IPS-NIHi7 (cell line): Measurements from ENCODE around the gene CEP164.
"Not testable (repeated sequence)": the region's sequence is repeated elsewhere in the genome, so short reads cannot be mapped to it uniquely, and the experiment has no call there.

Experiments used
- DNase-seq: peaks from one replicate; pipeline ENCODE4 v3.0.0; 2012; ENCODE audit warnings: mixed read lengths; ENCODE audit errors: extremely low spot score

The CEP164 gene

DNA sequence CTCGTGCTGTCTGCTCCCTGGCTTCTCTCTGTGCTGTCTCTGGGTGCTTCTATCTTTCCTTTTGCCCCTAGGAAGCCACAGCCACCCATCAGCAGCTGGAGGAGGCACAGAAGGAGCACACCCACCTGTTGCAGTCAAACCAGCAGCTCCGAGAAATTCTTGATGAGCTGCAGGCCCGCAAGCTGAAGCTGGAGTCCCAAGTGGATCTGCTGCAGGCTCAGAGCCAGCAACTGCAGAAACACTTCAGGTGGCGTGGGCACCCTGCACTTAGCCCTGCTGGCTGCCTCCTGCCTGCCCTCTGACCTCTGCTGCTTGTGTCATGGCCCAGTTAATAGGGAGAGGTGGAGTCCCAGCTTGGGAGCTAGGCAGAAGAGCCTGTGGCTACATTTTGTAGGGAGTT, 67.8 kb downstream of the CEP164 start:
- DNase-seq, result no peak

DNA sequence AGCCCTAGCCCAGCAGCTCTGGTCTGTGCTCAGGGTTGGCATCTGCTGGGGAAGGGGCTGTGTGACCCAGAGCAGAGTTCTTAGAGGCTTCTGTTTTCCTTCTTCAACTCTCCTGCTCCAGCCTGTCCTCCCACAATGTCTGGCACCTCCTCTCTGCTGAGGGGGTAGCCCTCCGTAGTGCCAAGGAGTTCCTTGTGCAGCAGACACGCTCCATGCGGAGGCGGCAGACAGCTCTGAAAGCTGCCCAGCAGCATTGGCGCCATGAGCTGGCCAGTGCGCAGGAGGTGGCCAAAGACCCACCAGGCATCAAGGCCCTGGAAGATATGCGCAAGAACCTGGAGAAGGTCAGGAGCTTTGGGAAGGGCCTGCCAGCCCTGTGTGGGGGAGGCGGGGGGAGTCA, 69.3 kb downstream of the CEP164 start:
- DNase-seq, result no peak

DNA sequence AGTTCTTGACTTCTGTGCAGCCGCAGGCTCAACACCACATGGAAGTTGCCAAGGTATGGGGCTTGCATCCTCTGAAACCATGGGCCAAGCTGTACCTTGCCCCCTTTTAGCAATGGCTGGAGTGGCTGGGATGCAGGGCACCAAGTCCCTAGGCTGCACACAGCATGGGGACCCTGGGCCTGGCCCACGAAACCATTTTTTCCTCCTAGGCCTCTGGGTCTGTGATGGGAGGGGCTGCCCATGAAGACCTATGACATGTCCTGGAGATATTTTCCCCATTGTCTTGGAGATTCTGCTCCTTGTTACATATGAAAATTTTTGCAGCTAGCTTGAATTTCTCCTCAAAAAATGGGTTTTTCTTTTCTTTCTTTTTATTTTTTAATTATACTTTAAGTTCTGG, 71.0 kb downstream of the CEP164 start:
- not testable (repeated sequence) for DNase-seq

DNA sequence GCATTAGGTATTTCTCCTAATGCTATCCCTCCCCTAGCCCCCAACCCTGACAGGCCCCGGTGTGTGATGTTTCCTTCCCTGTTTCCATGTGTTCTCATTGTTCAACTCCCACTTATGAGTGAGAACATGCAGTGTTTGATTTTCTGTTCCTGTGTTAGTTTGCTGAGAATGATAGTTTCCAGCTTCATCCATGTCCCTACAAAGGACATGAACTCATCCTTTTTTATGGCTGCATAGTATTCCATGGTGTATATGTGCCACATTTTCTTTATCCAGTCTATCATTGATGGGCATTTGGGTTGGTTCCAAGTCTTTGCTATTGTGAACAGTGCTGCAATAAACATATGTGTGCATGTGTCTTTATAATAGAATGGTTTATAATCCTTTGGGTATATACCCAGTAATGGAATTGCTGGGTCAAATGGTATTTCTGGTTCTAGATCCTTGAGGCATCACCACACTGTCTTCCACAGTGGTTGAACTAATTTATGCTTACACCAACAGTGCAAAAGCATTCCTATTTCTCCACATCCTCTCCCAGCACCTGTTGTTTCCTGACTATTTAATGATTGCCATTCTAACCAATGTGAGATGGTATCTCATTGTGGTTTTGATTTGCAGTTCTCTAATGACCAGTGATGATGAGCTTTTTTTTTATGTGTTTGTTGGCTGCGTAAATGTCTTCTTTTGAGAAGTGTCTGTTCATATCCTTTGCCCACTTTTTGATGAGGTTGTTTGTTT, 71.6 kb downstream of the CEP164 start:
- not testable (repeated sequence) for DNase-seq

DNA sequence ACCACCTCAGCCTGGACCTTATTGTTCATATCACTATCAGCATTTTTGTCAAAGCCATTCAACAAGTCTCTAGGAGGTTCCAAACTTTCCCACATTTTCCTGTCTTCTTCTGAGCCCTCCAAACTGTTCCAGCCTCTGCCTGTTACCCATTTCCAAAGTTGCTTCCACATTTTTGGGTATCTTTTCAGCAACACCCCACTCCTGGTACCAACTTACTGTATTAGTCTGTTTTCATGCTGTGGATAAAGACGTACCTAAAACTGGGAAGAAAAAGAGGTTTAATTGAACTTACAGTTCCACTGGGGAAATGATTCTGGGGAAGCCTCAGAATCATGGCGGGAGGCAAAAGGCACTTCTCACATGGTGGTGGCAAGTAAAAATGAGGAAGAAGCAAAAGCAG, 78.2 kb downstream of the CEP164 start:
- not testable (repeated sequence) for DNase-seq

DNA sequence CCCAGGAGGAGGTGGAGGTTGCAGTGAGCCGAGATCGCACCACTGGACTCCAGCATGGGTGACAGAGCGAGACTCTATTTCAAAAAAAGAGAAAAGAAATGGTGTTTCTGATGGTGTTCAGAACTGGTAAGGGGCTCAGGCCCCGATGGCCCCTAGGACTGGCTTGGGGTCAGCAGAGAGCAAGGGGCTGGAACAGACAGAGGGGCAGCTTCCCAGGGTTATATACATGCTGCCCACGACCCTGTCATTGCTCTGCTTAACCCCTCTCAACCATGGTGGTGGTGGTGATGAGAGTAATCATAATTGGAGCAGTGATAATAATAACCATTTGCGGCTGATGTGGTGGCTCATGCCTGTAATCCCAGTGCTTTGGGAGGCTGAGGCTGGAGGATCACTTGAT, 79.4 kb downstream of the CEP164 start:
- DNase-seq, result no peak

DNA sequence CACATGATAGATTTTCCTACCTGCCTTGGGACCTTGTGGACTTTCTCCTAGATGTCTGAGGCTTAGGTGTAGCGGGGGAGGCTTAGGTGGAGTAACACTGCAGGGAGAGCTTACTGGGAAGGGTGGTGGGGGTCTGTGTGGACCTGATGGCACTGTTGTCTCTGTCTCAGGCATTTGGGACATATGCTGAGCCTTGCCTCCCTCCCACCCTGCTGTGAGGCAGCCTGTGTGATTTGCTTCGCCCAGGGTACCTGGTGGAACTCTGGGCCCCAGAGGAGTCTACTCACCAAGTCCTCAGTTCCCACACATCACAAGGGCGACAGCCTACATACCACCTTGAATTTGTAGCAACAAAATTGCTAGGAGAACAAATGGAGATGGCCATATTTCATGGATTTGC, 80.7 kb downstream of the CEP164 start:
- DNase-seq, result no peak

DNA sequence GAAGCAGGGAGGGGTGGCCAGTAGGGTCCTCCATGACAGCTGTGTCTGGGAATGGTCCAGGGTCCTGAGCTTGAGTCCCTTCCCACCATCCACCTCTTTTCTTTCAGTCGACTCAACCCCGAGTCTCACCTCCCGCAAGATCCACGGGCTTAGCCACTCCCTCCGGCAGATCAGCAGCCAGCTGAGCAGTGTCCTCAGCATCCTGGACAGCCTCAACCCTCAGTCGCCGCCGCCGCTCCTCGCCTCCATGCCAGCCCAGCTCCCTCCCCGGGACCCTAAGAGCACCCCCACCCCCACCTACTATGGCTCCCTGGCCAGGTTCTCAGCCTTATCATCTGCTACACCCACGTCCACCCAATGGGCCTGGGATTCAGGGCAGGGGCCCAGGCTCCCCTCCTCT, 81.9 kb downstream of the CEP164 start:
- no peak for DNase-seq

DNA sequence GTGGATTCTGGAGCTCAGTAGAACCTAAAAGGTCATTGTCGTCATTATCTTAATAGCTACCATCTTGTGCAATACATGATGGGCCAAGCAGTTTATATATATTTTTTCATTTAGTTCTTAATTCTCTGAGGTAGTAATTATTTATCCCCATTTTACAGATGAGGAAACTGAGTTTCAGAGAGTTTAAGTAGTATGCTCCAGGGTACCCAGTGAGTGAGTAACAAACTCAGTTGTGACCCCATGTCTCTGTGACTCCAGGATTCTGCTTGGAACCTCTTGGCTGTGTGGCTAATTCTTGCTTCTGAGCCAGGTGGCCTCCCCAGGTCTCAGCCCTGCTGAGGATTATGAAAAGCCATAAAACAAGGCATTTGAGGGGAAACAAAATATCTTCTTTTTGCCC, 82.6 kb downstream of the CEP164 start:
- no peak for DNase-seq

DNA sequence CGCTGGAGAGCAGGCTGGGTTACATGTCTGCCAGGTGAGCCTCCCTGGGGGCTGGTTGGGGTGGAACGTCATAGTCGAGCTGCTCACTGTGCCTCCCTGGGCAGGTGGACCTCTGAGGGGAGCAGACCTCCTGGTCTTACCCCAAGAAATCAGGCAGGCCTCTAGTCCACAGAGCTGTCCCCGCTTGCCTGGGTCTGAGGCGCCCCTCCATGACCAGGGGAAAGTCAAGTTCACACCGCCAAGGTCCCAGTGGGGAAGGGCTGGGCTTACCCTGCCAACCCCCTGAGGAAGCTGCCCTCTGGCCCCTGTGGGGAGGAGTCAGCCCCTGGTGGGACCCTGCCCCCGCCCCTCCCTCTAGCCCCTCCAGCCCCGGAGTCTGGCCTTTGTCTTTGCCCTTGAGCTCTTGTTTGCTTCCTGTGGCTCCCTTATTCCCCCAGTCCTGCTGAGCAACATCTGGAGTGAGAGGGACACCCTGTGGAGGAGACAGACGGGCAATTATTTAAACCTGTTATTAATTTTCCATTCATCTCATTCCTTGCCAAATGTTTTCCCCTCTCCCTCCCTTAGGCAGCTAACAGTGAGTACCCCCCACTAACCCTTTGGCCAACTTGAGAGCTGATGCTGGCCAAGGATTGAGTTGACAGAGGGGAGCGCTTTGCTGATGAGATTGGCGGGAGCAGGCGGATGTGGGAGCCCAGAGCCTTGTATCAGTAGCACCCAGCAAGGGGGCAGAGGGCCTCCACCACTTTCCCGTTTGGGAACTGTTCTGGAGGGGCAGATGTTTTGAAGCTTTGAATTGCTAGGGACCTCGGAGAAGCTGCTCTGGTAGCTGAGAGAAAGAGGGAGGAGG, 83.4 kb downstream of the CEP164 start:
- DNase-seq, result peak; percentile 52

DNA sequence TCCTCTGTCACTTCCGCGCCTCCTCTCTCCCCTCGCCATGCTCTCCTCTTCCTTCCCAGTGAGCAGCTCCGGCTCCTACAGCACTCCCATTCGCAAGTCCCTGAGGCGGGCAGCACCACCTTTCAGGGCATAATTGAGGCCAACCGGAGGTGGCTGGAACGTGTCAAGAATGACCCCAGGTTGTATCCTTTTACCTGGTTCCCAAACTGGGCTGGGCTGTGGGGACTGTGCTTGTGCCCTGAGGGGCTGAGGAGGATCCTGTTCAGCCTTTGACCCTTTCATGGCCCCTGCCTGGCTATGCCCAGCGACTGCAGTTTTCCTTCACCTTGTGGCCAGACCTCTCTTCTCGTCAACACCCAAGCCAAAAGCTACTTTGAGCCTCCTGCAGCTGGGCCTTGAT, 84.1 kb downstream of the CEP164 start:
- no peak for DNase-seq

DNA sequence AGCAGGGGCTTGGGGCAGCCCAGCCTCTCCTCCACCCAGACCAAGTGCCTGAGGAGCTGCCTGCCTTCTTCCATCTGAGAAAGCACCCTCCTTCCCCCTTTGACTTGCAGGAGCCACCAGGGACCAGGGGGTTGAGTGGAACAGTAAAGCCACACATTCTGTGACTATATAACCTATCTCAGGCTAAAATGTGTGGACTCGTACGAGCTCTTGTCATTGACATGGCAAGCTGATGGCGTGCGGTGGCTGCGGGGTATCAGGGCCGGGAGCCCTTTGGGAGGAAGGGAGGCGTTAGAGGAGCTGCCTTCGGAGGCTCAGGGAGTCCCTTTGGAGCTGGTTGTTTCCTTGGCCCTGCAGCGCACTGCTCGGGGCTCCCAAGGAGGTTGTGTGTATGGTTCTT, 84.5 kb downstream of the CEP164 start:
- no peak for DNase-seq

DNA sequence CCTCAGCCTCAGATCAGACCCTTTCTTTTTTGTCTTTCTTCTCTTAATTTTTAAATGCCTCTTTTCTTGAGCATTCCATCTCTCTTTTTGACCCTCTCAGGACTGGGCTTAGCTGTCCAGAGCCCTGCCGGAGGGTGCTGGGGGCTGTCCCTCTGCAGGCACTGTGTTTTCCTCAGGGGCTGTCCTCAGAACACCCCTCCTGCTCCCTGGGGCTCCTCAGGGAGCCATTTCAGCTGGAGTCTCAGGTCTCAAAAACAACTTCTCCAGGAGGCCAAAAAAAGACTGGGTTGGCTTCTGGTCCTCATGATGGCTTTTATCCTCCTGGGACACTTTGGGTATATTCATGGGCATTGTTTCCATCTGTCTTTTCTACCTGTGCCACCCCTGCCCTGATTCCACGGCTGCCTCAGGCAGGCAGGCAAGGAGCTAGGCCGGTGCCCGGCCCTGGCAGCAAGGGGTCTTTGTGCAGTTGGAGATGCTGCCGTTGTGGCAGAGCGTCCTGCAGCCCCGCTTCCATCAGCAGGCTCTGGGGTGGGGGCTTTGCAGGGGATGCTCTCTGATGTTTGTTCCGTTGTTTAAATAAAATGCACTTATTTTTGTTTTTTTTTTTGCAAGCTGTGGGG, 85.1 kb downstream of the CEP164 start:
- no peak for DNase-seq

DNA sequence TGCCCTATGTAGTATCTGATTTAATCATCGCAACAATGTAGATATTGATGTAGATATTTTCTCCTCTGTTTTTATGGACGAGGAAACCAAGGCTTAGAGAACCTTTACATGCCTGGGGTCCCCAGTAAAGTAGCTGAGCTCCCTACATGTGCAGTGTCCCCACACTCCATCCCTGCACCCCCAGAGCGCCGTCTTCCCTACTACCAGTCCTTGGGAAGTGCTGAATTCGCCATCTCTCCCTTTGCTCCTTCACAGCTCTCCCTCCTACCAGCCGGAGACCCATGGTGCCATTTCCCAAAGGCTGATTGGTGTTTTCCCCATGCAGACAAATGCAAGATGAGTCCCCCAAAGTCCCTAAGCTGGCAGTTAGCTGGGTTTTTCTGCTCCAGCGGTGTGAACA, 86.0 kb downstream of the CEP164 start:
- no peak for DNase-seq

DNA sequence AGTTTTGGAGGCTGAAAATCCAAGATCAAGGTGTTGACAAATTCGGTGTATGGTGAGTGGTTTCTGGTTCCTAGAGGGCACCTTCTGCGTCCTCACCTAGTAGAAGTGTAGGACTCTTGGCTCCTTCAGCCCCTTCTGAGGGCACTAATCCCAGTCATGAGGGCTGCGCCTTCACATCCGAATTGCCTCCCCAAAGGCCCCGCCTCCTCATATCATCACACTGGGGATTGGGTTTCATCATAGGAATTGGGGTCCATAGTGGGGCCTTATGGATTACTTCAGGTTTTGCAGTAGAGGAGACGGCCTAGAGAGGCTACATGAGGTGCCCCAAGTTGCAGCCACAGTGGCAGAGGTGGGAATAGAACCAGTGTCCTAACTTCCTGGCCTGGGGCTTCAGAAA, 87.1 kb downstream of the CEP164 start:
- no peak for DNase-seq

DNA sequence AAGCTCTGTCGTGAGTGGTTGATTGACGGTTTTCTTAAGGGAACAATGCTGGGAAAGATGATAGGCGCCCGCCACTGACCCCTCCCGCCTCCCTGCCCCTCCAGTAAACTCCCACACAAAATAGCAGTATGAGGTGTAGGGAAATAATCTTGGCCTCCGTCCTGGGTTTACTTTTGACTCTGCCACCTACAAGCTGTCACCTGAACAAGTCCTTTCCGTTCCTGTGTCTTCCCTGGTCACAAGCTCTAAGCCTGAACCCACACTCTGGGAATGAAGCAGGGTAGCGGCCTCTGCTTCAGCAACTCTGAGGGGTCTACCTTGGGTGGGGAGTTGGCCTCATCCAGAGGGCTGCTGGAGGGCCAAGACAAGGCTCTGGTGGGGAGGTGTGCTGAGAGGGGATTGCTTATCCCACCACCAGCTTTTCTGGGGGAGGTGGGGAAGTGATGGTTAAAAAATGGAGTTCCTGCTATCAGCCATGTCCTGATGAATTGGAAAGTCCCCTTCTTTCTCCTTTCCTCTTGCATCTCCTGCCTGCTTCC, 87.8 kb downstream of the CEP164 start:
- DNase-seq, result no peak

DNA sequence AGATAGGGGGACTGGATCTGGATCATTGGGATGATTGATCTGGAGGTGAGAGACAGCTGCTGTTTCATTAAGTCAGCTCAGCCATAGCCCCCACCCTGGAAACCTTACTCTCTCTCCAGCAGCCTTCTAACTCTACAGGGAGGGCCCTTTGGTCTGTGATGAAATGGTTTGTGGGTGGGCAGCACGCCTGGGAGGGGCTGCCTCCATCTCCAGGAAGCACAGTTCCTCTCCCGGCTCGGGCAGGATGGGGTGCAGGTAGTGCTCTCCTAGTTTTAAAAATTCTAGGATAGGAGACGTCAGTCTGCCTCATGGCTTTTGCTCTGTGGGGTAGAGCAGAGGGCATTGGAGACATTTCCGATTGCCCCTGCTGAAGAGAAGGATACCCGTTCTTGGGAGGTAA, 89.7 kb downstream of the CEP164 start:
- DNase-seq, result no peak

DNA sequence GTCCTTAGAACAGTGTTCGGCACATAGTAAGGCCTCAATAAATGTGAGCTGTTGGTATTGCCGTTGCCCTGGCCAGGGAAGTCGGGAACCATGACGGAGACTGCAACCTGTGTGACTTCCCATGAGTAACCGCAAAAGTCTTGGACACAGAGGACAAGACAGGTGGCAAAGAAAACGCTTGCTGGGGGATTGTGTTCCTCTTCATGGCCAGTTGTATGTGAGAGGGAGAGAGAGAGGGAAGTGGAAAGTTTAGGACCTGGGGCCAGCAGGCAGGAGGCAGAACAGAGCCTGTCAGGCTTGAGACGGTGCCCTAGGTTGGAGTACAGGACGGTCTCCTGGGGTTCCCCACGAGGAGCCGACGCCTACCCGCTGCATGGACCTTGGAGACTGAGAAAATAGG, 90.2 kb downstream of the CEP164 start:
- DNase-seq, result no peak

DNA sequence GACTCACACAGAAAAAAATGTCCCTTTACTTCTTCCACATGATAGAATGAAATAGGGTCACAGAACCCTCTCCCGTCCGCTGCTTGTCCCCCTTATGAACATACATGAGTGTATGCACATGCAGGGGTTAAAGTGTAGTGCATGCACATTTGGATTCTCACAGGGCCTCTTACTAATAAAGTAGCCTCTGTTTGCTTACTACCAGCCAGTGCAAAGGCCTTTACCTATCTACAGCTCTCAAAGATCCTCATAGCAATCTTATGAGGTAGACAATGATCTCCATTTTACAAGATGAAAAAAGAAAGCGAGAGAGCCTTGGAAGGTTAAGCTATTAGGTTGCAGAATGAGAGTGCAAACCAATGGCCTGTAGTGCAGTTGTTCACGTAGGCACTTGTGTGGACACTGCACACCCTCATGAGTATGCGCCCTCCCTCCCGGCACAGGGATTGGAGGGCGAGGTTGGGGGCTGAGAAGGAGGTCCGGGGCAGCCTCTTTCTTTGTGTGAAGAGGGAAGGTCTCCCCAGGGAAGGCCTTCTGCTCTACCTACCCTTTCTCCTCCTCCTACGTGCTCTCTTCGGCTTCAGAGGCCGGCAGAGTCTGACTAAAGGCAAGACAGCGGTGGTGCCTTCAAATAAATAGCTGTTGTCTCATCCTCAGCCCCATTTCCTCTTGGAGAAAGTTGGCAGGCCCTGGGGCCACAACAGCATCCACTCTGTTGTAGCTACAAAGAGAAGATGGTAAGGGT, 91.3 kb downstream of the CEP164 start:
- DNase-seq, result no peak

DNA sequence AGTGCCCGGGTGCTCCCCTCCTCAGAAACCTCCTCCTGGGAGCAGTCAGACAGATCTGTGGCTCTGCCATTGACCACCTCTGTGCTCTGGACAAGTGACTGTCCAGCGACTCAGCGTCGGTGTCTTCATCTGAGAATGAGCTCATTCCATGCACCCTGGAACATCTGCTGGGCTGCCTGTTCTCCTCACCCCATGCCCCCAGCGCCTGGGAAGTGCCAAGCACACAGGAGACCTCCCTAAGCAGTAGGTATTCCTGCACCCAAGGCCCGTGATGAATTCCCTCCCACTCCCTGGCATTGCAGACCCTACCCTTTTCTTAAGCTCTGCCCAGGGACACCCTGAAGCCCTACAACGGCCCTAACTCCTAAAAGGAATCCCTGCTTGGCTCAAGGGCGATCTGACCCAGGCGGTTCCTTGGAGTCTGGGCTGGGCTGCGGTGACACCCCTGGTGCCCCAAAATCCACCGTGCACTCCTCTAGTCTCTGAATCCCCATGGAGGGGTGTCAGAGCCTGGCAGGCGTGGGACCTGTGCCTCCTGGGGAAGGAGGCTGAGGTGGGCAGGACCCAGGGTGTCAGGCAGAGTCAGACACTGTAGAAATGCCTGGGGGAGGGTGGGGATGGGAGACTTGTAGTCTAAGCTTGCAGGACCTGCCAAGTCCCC, 92.0 kb downstream of the CEP164 start:
- DNase-seq, result no peak

DNA sequence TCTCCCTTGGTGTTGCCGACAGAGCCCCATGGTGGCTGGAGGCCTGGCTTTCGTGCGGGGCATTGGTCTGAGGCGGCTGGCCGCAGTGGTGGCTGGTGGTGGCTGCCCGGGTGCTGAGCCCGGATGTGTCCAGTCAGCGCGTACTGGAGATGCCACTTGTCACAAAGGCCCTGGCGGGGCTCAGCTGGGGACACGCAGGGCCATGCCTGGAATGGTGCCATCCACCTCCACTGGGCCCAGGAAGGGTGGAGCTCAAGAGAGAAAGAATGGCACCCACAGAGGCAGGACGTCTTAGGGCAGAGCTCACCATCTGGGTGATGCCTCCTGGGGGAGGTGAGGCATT, 92.5 kb downstream of the CEP164 start:
- no peak for DNase-seq
